ENCODE measurements around the gene ST6GAL2.

Gene ST6GAL2

GRCh38 chr2:106863387-106863786, 22.6 kb downstream of the ST6GAL2 start:
- no peak for DNase-seq

GRCh38 chr2:106859498-106859897, 26.5 kb downstream of the ST6GAL2 start:
- no peak for DNase-seq

GRCh38 chr2:106858810-106859209, 27.2 kb downstream of the ST6GAL2 start:
- DNase-seq: no peak

GRCh38 chr2:106857882-106858478, 28.0 kb downstream of the ST6GAL2 start:
- no peak for DNase-seq

- no peak for DNase-seq
Measured at GRCh38 chr2:106853631-106854030, 32.3 kb downstream of the ST6GAL2 start.

GRCh38 chr2:106851881-106852501, 34.0 kb downstream of the ST6GAL2 start:
- no peak for DNase-seq

GRCh38 chr2:106851087-106851874, 34.7 kb downstream of the ST6GAL2 start:
- DNase-seq: no peak

- no peak for DNase-seq
Measured at GRCh38 chr2:106849253-106849652, 36.7 kb downstream of the ST6GAL2 start.

- DNase-seq: no peak
Measured at GRCh38 chr2:106847366-106847765, 38.6 kb downstream of the ST6GAL2 start.

GRCh38 chr2:106845716-106846115, 40.3 kb downstream of the ST6GAL2 start:
- no peak for DNase-seq

GRCh38 chr2:106843910-106844250, 42.1 kb downstream of the ST6GAL2 start:
- no peak for DNase-seq

GRCh38 chr2:106843001-106843909, 42.7 kb downstream of the ST6GAL2 start:
- DNase-seq: no peak

GRCh38 chr2:106841886-106842645, 43.9 kb downstream of the ST6GAL2 start:
- no peak for DNase-seq

GRCh38 chr2:106840818-106841217, 45.1 kb downstream of the ST6GAL2 start:
- no peak for DNase-seq

GRCh38 chr2:106839849-106840595, 45.9 kb downstream of the ST6GAL2 start:
- no peak for DNase-seq

GRCh38 chr2:106833256-106833655, 52.7 kb downstream of the ST6GAL2 start:
- no peak for DNase-seq

GRCh38 chr2:106831816-106832569, 54.0 kb downstream of the ST6GAL2 start:
- DNase-seq: no peak

- DNase-seq: no peak
Measured at GRCh38 chr2:106831241-106831640, 54.7 kb downstream of the ST6GAL2 start.

GRCh38 chr2:106830191-106830590, 55.8 kb downstream of the ST6GAL2 start:
- no peak for DNase-seq

- no peak for DNase-seq
Measured at GRCh38 chr2:106828119-106828518, 57.8 kb downstream of the ST6GAL2 start.

- no peak for DNase-seq
Measured at GRCh38 chr2:106827158-106827557, 58.8 kb downstream of the ST6GAL2 start.

Measured in CD4-positive, alpha-beta T cell treated with Interleukin-10 for 1 hour (primary cell).